Measurements from ENCODE around the gene PGA5. TPM values are rescaled to one million over a fixed set of nuclear protein-coding genes. Genes with fewer than 3 reads are reported as not detected.

PGA5 gene
- polyA plus RNA-seq, 1 donor (not counting 4 experiments of a cell fraction or from before 2014, with no cell fraction given), result not detected

DNA sequence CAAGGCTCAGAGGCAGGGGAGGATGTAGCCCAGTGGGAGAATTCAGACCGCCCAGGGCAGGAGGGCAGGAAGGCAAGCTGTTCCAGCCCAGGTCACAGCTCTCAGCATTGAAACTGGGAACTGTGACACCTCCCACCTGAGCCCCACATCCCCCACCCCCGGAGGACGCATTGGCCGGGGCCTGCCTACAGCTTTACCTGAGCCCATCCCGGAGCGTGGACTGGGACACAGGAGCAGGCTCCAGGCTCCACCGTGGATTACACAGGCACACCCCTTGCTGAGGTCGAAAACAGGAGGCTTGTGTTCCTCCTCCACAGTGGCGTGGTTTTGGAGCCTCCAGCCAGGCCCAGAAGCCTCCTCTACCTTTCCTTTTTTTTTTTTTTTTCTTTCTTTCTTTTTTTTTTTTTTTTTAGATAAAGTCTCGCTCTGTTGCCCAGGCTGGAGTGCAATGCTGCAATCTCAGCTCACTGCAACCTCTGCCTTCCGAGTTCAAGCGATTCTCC lies 46.8 kb upstream of the PGA5 start:
- H3K27me3 ChIP-seq (ENCODE audit: control insufficient read depth, extremely low read depth, insufficient read depth, low read length), result peaks cover 14% of the 10 kb centered on the region
- H3K36me3 ChIP-seq (ENCODE audit: control insufficient read depth in 2 of 2, extremely low read depth in 1 of 2, insufficient read depth in 2 of 2, low read length in 2 of 2), result no peaks in the 10 kb centered on the region
- no peak for DNase-seq (ENCODE audit: low read depth, low spot score)
- no peaks in the 10 kb centered on the region for H3K9me3 ChIP-seq (ENCODE audit: control insufficient read depth, low read depth, low read length)
- no peak for FAIRE-seq
- no peaks in the 10 kb centered on the region for H3K4me1 ChIP-seq (ENCODE audit: control insufficient read depth, extremely low read depth, insufficient read depth, low read length)
- H3K9ac ChIP-seq (ENCODE audit: control insufficient read depth, extremely low read depth, insufficient read depth, low read length), result no peak overlapping the region
- H3K27ac ChIP-seq (ENCODE audit: control insufficient read depth, insufficient read depth, low read length), result no peak overlapping the region
- H3K4me3 ChIP-seq (ENCODE audit: control insufficient read depth in 2 of 3, extremely low read depth in 1 of 3, insufficient read depth in 2 of 3, low read depth in 1 of 3, low read length in 3 of 3), result no peak overlapping the region
- no peak for TF ChIP-seq EZH2 (IDR thresholded peaks at IDR 0.05; ENCODE audit: low read length)
- TF ChIP-seq, protein P1, sequence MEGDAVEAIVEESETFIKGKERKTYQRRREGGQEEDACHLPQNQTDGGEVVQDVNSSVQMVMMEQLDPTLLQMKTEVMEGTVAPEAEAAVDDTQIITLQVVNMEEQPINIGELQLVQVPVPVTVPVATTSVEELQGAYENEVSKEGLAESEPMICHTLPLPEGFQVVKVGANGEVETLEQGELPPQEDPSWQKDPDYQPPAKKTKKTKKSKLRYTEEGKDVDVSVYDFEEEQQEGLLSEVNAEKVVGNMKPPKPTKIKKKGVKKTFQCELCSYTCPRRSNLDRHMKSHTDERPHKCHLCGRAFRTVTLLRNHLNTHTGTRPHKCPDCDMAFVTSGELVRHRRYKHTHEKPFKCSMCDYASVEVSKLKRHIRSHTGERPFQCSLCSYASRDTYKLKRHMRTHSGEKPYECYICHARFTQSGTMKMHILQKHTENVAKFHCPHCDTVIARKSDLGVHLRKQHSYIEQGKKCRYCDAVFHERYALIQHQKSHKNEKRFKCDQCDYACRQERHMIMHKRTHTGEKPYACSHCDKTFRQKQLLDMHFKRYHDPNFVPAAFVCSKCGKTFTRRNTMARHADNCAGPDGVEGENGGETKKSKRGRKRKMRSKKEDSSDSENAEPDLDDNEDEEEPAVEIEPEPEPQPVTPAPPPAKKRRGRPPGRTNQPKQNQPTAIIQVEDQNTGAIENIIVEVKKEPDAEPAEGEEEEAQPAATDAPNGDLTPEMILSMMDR (optimal IDR thresholded peaks at IDR 0.05 in 1 of 3, IDR thresholded peaks at IDR 0.05 in 1 of 3, conservative IDR thresholded peaks at IDR 0.05 in 1 of 3; ENCODE audit: extremely low read depth in 1 of 3, insufficient read depth in 2 of 3, low read length in 3 of 3), result no peak
- no peaks in the 10 kb centered on the region for H3K9me1 ChIP-seq (ENCODE audit: control insufficient read depth, extremely low read depth, insufficient read depth, low read length)
- H4K20me1 ChIP-seq (ENCODE audit: control insufficient read depth, extremely low read depth, insufficient read depth, low read length), result no peaks in the 10 kb centered on the region
- no peaks in the 10 kb centered on the region for H3K79me2 ChIP-seq (ENCODE audit: control insufficient read depth, insufficient read depth, low read length)
- dilution Hi-C loops (cut with MboI; ENCODE audit: extremely low pct_ligation_motif_present, low sequenced_read_pairs), result no loop called here
- no peak overlapping the region for H2AFZ ChIP-seq (ENCODE audit: control insufficient read depth, low read length)
- H3K4me2 ChIP-seq (ENCODE audit: control insufficient read depth, extremely low read depth, insufficient read depth, low read depth, low read length), result no peak overlapping the region

DNA sequence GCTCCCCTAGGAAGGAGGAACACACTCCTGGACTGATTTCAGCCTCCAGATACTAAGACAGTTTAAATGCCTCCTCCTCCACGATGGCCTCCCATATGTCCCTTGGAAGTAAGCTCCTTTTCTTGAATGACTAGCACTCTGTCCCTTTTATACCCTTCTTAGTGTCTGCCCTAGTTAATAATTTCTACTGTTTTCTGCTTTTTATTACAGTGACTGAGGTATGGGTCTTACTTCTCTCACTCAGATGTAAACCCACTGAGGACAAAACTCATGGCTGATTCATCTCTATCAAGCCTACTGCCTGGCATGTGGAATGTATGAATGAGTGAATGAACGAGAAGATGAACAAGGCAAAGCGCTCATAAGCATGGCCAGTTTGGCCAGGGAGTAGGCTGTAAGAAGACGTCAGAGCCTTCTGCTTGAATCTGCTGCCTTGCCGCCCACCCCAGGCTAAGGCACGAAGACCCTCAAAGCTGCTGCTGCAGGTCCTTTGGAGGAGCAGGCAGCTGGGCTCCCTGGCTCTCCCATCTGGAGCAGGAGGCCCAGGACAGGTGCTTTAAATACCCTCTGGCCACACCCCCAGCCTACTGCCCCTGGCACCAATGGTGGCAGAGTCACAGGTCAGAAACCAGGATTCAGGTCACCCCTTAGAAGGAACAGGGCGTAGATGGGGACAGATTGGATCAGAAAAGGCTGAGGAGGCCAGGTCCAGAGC lies 45.8 kb upstream of the PGA5 start:
- Histone ChIP-seq H3K27me3 (ENCODE audit: control insufficient read depth, extremely low read depth, insufficient read depth, low read length) (peaks cover 14% of the 10 kb centered on the region), H4K20me1 (ENCODE audit: control insufficient read depth, extremely low read depth, insufficient read depth, low read length) (no peaks in the 10 kb centered on the region), H2AFZ (ENCODE audit: control insufficient read depth, low read length) (no peak overlapping the region), H3K4me1 (ENCODE audit: control insufficient read depth, extremely low read depth, insufficient read depth, low read length) (no peaks in the 10 kb centered on the region), H3K9me3 (ENCODE audit: control insufficient read depth, low read depth, low read length) (no peaks in the 10 kb centered on the region), H3K79me2 (ENCODE audit: control insufficient read depth, insufficient read depth, low read length) (no peaks in the 10 kb centered on the region), H3K4me2 (ENCODE audit: control insufficient read depth, extremely low read depth, insufficient read depth, low read depth, low read length) (no peak overlapping the region), H3K27ac (ENCODE audit: control insufficient read depth, insufficient read depth, low read length) (no peak overlapping the region), H3K9me1 (ENCODE audit: control insufficient read depth, extremely low read depth, insufficient read depth, low read length) (no peaks in the 10 kb centered on the region), H3K36me3 (ENCODE audit: control insufficient read depth in 2 of 2, extremely low read depth in 1 of 2, insufficient read depth in 2 of 2, low read length in 2 of 2) (no peaks in the 10 kb centered on the region), H3K4me3 (ENCODE audit: control insufficient read depth in 2 of 3, extremely low read depth in 1 of 3, insufficient read depth in 2 of 3, low read depth in 1 of 3, low read length in 3 of 3) (no peak overlapping the region), H3K9ac (ENCODE audit: control insufficient read depth, extremely low read depth, insufficient read depth, low read length) (no peak overlapping the region)
- TF ChIP-seq EZH2 (IDR thresholded peaks at IDR 0.05; ENCODE audit: low read length), result no peak
- TF ChIP-seq, protein P1 (optimal IDR thresholded peaks at IDR 0.05 in 1 of 3, IDR thresholded peaks at IDR 0.05 in 1 of 3, conservative IDR thresholded peaks at IDR 0.05 in 1 of 3; ENCODE audit: extremely low read depth in 1 of 3, insufficient read depth in 2 of 3, low read length in 3 of 3), result no peak
- dilution Hi-C loops (cut with MboI; ENCODE audit: extremely low pct_ligation_motif_present, low sequenced_read_pairs), result no loop called here
- DNase-seq (ENCODE audit: low read depth, low spot score) (no peak), FAIRE-seq (no peak)
